Astrocyte (in vitro differentiated cells and primary cell): ENCODE measurements around the gene SH3BP5.

ENCODE experiments used
- CTCF ChIP-seq: IDR thresholded peaks from 2 replicates; pipeline ENCODE4 v1.5.1; 2011; ENCODE audit warnings: low read depth, mild to moderate bottlenecking, inconsistent platforms, low read length, moderate library complexity; ENCODE audit not compliant: insufficient read depth
- EZH2 ChIP-seq: IDR thresholded peaks from 2 replicates; pipeline ENCODE4 v1.6.1; 2012; ENCODE audit warnings: mild to moderate bottlenecking, low read length, inconsistent platforms; ENCODE audit not compliant: insufficient read depth

DNA sequence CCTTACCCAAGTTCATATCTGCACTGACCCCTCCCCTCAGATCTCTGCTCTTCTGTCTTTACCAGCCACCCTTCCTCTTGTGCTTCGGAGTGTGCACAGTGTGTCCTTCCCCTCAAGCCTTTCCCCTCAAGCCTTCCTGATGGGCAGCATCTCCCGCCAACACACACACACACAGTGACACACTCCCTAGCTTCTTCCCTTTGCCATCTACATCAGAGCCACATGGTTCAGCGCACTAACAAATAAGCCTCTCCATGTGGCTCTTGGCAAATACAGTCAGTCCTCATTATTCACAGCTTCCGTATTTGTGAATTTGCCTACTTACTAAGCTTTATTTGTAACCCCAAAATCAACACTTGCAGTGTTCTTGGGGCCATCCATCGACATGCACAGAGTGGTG lies 37.5 kb downstream of the SH3BP5 start:
- TF ChIP-seq CTCF (no peak), EZH2 (no peak)
